GM12872 (cell line): ENCODE results near the gene CHSY1.

Experiments
- TF ChIP-seq, protein P1 (sequence below): IDR thresholded peaks from 3 replicates; pipeline ENCODE4 v1.5.1; 2011; ENCODE audit warnings: low read depth, mild to moderate bottlenecking, low read length, moderate library complexity; ENCODE audit not compliant: insufficient read depth

CHSY1 gene

DNA sequence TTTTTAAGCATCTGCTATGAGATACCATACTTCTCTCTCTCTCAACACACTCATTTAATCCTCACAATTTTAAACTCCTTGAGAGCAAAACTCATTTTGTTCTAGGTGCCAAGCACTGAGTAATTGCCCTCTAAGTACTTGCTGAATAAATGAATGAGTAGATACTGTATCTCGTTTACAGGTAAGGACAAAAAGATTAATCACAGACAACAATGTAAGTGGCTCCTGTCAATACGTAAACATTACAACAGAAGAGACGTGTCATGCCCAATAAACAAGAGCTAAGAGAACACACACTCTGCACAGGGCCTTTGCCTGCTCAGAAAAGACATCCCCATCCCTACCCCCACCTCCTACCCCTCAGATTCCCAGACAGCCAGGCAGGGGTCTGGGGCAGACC lies 59.8 kb downstream of the CHSY1 start:
- TF ChIP-seq, protein P1, sequence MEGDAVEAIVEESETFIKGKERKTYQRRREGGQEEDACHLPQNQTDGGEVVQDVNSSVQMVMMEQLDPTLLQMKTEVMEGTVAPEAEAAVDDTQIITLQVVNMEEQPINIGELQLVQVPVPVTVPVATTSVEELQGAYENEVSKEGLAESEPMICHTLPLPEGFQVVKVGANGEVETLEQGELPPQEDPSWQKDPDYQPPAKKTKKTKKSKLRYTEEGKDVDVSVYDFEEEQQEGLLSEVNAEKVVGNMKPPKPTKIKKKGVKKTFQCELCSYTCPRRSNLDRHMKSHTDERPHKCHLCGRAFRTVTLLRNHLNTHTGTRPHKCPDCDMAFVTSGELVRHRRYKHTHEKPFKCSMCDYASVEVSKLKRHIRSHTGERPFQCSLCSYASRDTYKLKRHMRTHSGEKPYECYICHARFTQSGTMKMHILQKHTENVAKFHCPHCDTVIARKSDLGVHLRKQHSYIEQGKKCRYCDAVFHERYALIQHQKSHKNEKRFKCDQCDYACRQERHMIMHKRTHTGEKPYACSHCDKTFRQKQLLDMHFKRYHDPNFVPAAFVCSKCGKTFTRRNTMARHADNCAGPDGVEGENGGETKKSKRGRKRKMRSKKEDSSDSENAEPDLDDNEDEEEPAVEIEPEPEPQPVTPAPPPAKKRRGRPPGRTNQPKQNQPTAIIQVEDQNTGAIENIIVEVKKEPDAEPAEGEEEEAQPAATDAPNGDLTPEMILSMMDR: no peak

DNA sequence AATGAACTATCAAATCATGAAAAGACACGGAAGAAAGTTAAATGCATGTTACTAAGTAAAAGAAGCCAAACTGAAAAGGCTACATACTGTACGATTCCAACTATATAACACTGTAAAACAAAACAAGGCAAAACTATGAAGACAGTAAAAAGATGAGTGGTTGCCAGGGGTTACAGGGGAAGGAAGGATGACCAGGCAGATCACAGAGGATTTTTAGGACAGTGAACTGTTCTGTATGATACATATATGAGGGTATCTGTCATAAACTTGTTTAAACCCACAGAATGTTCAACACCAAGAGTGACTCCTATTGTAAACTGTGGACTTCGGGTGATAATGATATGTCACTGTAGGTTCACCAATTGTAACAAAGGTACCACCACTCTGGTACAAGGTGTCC lies 60.6 kb downstream of the CHSY1 start:
- TF ChIP-seq, protein P1: no peak

DNA sequence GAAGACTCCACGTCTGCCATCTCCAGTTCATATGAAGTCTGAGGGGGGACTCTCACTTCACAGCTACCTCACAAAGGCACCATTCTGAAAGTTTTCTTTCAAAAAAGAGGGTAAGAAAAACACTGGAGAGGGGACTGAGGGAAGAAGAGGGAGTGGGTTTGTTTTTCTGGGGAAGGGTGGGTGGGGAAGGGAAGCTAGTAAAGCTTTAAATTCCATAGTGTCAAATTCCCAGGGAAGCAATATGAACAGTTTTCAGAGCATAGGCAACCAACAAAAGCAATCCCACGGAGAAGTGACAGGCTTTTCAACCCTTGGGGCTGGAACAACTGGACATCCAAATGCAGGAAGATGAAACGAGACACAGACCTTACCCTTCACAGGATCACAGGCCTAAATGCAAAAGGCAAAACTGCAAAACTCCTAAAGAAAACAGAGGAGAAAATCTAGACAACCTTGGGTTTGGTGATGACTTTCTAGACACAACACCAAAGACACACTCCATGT lies 61.7 kb downstream of the CHSY1 start:
- TF ChIP-seq, protein P1: no peak

DNA sequence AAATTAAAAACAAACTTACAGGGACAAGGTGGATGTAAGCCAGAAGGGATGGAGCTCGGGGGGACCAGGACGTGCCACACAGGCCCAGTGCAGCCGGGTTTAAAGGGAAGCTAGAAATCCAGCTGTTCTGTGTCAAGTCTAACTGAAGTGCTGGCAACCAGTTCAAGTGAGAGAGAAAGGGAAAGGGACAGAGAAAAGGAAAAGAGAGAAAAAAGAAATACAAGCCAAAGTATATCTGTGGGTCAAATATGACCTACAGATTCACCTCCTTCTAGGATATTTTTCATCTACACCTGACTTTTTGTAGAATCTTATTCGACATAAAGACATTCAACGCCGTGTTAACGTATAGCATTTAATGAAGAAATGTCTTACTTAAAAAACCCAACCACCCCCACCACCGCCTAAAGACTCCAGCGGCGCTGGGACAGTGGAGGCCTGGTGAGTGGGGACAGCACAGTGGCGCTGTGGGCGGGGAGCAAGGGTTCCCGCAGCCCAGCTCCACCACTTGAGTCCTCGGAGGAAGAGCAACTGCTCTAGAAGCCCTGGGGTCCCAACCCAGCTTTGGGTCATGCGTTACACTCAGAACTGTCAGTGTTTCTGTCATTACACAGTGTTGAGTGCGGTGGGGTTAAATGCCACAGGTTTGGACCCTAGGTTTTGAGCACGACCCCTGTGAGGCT lies 62.3 kb downstream of the CHSY1 start:
- TF ChIP-seq, protein P1: no peak

DNA sequence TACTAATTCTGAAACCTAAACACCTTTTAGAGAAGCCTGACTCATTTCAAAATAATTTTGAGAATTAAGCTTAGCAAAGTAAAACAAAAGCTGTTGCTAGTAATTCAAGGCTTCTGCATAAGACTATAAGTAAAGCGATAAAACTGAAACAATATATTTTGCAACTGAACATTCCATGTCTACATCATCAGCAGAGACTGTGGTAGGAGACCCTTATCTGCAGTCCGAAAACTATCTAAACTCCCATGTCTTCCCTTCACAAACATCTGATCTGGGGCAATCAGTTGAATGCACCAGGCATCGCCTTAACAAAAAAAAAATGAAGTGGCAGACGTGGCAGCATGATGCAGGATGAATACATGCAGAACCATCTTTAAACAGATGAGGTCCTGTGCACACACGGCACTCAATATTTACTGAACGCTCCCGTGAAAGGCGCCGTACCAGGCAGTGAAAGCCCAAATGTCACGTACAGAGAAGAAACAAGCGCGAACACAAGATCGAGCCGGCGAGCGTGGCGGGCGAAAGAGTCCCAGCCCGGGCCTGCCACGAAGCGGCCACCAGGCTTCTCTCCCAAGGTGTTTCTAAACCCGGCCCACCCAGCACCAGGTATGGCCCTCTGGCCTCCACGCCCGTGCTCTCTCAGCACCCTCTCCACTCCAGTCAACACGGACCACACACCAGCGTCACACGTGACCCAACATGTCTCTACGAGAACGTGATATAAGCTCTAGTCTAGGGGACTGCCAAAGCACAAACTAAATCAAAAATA lies 63.0 kb downstream of the CHSY1 start:
- TF ChIP-seq, protein P1: no peak

DNA sequence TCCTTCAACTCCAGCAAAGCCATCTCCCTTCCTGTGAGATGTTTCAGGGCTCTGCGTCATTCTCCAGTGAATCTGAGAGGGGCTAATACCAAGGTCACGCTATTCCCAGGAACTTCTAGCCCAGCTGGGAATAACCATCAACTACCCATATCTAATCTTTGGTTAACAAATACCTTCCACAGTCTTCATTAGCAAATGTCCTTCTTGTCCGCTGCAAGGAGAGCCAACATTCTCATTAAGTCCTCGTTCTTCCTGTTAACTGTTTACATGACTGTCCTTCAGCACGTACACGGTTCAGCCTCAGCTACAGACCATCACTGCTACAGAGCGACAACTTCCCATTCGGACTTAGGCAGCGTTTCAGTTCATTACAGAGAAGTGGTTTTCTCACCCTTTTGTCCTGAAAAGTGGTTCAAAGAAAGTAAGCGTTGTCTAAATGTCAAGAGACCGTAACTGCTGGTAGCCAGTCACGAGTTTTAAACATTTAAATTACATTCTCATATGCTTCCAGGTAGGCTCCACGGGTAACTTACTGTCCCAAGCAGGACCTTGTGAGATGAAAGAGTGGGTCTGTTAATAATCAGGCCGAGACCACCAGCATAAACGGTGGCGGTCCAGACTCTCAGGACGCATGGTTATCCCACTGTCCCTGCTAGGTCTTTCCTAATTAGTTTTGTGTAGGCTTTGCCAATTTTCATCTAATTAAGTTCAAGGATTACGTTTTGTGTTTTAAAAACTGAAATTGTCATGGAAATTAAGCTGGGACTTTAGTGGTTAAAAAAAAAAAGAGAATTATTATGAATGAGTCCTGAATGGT lies 63.8 kb downstream of the CHSY1 start:
- TF ChIP-seq, protein P1: no peak

DNA sequence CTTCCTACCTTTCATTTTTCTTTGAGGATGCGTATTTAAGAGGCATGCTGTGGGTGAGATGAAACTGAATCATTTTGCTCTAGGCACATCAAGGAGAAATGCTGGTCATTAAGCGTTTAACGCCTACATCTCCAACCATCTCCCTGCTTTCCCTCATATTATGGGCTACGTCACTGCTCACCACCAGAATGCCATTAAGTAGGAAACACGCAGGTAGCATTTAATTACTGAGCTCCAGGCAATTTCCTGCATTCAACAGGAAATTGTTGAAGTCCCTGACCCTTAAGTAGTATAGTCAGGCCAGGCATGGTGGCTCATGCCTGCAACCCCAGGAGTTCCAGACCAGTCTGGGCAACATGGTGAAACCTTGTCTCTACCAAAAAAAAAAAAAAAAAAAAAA lies 66.1 kb downstream of the CHSY1 start:
- TF ChIP-seq, protein P1: no peak
